ENCODE results near the gene DDX5.
A peak's percentile ranks its signal among the peaks of the same experiment; 100 is the strongest.
"Not testable (repeated sequence)": the region's sequence is repeated elsewhere in the genome, so short reads cannot be mapped to it uniquely, and the experiment has no call there.

Gene DDX5

DNA sequence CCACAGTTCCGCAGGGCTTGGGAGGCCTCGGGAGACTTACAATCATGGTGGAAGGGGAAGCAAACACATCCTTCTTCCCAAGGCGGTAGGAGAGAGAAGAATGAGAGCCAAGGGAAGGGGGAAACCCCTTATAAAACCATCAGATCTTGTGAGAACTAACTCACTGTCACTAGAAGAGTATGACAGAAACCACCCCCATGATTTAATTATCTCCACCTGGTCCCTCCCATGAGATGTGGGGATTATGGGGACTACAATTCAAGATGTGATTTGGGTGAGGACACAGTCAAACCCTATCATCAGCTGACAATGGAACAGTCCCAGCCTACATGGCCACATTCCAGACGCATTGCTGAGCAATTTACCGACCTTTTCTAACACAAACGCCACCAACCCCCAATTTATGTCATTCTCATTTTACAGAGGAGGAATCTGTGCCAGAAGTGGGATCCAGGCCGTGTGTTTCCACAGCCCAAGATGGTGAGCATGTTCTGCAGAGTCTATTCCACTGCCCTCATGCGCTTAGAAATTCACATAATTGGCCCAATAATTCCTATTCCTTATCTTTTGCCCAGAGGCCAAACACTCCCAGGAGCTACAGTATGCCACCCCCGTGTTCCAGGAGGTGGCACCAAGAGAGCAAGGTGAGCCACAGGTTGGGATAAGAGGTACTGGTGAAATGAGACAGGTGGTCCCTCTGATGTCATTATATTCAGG, 39.9 kb downstream of the DDX5 start:
- no peaks in the 10 kb centered on the region for H3K36me3 Mint-ChIP-seq
- no peaks in the 10 kb centered on the region for H3K9me3 Mint-ChIP-seq
- no peak overlapping the region for H3K4me3 Mint-ChIP-seq
- no peak overlapping the region for H3K27ac Mint-ChIP-seq
- CTCF ChIA-PET, result no interaction called here
- DNase-seq, result no peak
- no peaks in the 10 kb centered on the region for H3K4me1 Mint-ChIP-seq
- H3K27me3 Mint-ChIP-seq, result peaks cover 29% of the 10 kb centered on the region

DNA sequence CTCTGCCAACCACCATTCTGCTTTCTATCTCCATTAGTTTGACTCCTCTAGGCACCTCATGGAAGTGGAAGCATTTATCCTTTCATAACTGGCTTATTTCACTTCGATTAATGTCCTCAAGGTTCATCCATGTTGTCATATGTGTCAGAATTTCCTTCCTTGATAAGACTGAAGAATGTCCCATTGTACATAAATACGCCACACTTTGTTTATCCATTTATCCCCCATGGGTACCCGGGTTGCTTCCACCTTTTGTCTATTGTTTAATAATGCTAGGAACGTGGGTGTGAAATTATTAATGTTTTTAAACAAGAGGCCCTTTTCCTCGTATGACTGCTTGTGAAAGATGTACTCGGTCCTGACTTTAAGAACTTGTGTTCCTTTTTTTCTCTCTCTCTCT, 44.3 kb downstream of the DDX5 start:
- no peak overlapping the region for H3K27ac Mint-ChIP-seq
- no peaks in the 10 kb centered on the region for H3K9me3 Mint-ChIP-seq
- H3K36me3 Mint-ChIP-seq, result no peaks in the 10 kb centered on the region
- H3K4me1 Mint-ChIP-seq, result peaks cover 14% of the 10 kb centered on the region
- DNase-seq, result no peak
- CTCF ChIA-PET, result no interaction called here
- no peak overlapping the region for H3K4me3 Mint-ChIP-seq
- H3K27me3 Mint-ChIP-seq, result peaks cover 25% of the 10 kb centered on the region

DNA sequence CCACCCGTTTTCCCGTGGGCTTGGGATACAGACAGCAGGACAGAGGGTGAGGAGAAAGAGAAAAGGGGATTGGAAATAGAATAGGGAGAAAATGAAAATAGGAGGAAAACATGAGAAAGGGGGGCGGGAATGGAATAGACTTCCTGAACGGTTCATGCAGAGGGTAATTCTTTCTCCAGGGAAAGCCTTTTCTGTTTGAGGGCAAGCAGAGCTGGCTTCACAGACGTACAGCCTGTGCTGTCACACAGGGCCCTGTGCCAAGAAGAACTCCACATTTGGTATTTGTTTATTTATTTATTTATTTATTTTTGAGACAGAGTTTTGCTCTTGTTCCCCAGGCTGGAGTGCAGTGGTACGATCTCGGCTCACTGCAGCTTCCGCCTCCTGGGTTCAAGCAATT, 45.1 kb downstream of the DDX5 start:
- H3K36me3 Mint-ChIP-seq, result no peaks in the 10 kb centered on the region
- no peak overlapping the region for H3K27ac Mint-ChIP-seq
- peaks cover 16% of the 10 kb centered on the region for H3K27me3 Mint-ChIP-seq
- peaks cover 22% of the 10 kb centered on the region for H3K4me1 Mint-ChIP-seq
- CTCF ChIA-PET, result interaction anchor here (0.7 kb wide), 1 partner anchor 151 kb away, joined by 4 read pairs; no protein-coding TSS in a partner anchor
- H3K9me3 Mint-ChIP-seq, result peaks cover 1% of the 10 kb centered on the region
- no peak for DNase-seq
- H3K4me3 Mint-ChIP-seq, result no peak overlapping the region

DNA sequence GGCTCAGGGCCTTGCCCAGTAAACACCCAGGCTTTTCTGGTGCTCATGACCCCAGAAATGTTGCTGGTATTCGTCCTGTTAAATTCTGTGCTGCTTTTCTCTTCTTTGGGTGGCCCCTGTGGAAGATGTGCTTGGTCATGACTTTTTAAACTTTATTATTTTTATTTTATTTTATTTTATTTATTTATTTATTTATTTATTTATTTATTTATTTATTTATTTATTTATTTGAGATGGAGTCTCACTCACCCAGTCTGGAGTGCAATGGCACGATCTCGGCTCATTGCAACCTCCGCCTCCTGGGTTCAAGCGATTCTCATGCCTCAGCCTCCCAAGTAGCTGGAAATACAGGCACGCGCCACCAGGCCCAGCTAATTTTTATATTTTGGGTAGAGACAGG, 46.3 kb downstream of the DDX5 start:
- peaks cover 13% of the 10 kb centered on the region for H3K27me3 Mint-ChIP-seq
- H3K27ac Mint-ChIP-seq, CTCF ChIA-PET, H3K36me3 Mint-ChIP-seq, H3K9me3 Mint-ChIP-seq, DNase-seq, H3K4me3 Mint-ChIP-seq: not testable (repeated sequence)
- peaks cover 28% of the 10 kb centered on the region for H3K4me1 Mint-ChIP-seq

DNA sequence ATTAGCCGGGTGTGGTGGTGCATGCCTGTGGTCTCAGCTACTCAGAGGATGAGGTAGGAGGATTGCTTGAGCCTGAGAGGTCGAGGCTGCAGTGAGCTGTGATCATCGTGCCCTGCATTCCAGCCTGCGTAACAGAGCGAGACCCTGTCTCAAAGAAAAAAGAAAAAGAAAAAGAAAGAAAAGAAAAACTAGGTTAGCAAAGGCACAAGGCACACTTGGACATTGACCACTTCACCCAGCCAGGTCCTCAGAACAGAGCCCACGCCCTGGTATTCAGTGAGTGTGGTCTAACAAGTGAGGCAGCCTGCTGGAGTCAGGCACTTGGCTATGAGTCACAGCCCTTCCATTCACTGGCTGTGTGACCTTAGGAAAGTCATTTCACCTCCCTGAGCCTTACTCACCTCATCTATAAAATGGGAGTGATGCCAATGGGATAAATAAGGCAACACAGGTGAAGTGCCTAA, 46.8 kb downstream of the DDX5 start:
- Mint-ChIP-seq H3K9me3 (peaks cover 2% of the 10 kb centered on the region), H3K4me1 (peaks cover 28% of the 10 kb centered on the region), H3K27ac (no peak overlapping the region), H3K27me3 (peaks cover 13% of the 10 kb centered on the region), H3K4me3 (no peak overlapping the region), H3K36me3 (no peaks in the 10 kb centered on the region)
- CTCF ChIA-PET, result no interaction called here
- no peak for DNase-seq

DNA sequence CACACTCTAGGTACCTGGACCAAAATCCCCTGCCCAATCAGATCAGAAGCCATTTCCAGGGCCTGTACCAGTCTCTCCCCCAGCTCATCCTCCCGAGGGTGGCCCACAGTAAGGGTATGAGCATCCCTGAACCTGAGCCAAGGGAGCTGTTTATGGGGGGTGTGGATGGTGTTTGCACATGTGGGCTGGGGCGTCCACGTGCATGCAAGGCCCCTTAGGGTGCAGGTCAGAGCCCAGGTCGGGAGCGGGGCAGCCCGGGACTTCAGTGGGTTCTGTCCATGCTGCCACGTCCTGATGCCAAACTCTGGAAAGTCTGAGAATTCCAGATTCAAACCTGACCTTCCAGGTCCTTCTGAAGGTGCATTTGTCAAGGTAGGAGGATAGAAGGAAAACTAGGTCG, 47.3 kb downstream of the DDX5 start:
- Mint-ChIP-seq H3K36me3 (no peaks in the 10 kb centered on the region), H3K4me1 (peaks cover 28% of the 10 kb centered on the region), H3K9me3 (peaks cover 2% of the 10 kb centered on the region), H3K27me3 (peaks cover 13% of the 10 kb centered on the region), H3K4me3 (no peak overlapping the region), H3K27ac (no peak overlapping the region)
- no peak for DNase-seq
- CTCF ChIA-PET, result no interaction called here

DNA sequence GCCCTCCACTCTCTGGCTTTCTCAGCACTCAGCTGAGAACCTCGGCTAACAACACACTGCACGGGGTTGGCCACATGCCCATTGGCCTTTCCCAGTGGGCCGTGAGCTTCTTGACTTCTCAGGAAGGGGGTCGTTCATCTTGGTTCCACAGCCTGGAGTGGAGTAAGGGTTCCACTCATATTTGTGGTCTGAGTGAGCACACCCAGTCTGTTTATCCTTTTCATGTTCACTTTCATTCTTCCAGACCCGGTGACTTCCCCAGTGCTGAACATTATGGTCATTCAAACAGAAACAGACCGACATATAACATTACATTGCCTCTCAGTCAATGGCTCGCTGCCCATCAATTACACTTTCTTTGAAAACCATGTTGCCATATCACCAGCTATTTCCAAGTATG, 48.9 kb downstream of the DDX5 start:
- Mint-ChIP-seq H3K9me3 (peaks cover 2% of the 10 kb centered on the region), H3K27me3 (peaks cover 6% of the 10 kb centered on the region), H3K4me1 (peaks cover 28% of the 10 kb centered on the region), H3K27ac (peak overlapping the region; percentile 28), H3K36me3 (no peaks in the 10 kb centered on the region), H3K4me3 (no peak overlapping the region)
- no peak for DNase-seq
- CTCF ChIA-PET, result interaction anchor here (1.4 to 2.2 kb wide), 2 partner anchors 34 to 38 kb away, joined by 4 to 17 read pairs; no protein-coding TSS in a partner anchor

DNA sequence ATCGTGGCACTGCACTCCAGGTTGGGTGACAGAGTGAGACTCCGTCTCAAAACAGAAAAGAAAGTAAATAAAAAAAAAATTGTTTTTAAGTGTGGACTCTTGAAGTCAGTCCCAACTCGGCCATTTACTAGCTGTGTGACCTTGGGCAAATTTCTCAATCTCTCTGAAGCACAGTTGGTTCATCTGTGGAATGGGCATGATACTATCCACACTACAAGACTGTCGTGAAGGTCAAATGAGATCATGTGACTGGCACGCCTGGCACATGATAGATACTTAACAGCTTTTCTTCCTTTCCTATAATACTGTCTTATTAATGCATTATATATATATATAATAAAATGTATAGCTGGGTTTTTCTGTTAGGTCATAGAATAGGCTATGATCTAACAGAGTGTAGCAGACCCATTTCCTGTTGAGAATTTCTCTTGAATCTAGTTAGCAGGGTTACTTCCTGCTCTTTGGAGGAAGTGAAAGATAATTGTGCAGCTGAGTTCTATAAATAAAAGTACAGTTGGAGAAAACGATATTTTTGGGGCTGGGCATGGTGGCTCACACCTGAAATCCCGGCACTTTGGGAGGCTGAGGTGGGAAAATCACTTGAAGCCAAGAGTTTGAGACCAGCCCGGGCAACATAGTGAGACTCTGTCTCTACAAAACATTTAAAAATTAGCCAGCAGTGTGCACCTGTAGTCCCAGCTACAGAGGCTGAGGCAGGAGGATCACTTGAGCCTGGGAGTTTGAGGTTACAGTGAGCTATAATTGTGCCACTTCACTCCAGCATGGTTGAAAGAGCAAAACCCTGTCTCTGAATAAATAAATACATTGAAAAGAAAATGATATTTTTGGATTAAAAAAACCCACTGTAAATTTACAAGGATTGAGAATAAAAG, 49.9 kb downstream of the DDX5 start:
- no peak overlapping the region for H3K4me3 Mint-ChIP-seq
- H3K27ac Mint-ChIP-seq, result peak overlapping the region; percentile 90
- DNase-seq, result no peak
- CTCF ChIA-PET, result interaction anchor here (1.4 to 2.2 kb wide), 2 partner anchors 35 to 37 kb away, joined by 4 to 17 read pairs; no protein-coding TSS in a partner anchor
- peaks cover 2% of the 10 kb centered on the region for H3K9me3 Mint-ChIP-seq
- H3K4me1 Mint-ChIP-seq, result peaks cover 28% of the 10 kb centered on the region
- H3K27me3 Mint-ChIP-seq, result peaks cover 4% of the 10 kb centered on the region
- H3K36me3 Mint-ChIP-seq, result no peaks in the 10 kb centered on the region

DNA sequence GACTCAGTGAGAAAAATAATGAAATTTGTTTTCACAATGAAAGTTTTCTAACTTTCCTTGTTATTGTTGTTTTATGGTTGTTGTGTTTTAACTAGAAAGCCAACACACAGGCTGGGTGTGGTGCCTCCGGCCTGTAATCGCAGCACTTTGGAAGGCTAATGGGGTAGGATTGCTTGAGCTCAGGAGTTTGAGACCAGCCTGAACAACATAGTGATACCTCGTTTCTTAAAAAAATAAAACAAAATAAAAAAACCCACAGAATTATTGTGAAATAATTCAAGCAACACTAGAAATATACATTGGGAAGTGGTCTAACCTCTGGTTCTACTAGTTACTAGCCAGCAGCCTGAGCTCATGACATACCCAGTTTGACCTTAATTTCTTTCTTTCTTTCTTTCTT, 56.5 kb downstream of the DDX5 start:
- no peaks in the 10 kb centered on the region for H3K36me3 Mint-ChIP-seq
- no peak overlapping the region for H3K4me3 Mint-ChIP-seq
- CTCF ChIA-PET, result interaction anchor here (0.7 to 1.3 kb wide), 4 partner anchors 29 to 200 kb away, joined by 3 read pairs; no protein-coding TSS in a partner anchor
- H3K4me1 Mint-ChIP-seq, result peaks cover 15% of the 10 kb centered on the region
- no peak overlapping the region for H3K27ac Mint-ChIP-seq
- H3K9me3 Mint-ChIP-seq, result no peaks in the 10 kb centered on the region
- DNase-seq, result no peak
- H3K27me3 Mint-ChIP-seq, result peaks cover 6% of the 10 kb centered on the region

DNA sequence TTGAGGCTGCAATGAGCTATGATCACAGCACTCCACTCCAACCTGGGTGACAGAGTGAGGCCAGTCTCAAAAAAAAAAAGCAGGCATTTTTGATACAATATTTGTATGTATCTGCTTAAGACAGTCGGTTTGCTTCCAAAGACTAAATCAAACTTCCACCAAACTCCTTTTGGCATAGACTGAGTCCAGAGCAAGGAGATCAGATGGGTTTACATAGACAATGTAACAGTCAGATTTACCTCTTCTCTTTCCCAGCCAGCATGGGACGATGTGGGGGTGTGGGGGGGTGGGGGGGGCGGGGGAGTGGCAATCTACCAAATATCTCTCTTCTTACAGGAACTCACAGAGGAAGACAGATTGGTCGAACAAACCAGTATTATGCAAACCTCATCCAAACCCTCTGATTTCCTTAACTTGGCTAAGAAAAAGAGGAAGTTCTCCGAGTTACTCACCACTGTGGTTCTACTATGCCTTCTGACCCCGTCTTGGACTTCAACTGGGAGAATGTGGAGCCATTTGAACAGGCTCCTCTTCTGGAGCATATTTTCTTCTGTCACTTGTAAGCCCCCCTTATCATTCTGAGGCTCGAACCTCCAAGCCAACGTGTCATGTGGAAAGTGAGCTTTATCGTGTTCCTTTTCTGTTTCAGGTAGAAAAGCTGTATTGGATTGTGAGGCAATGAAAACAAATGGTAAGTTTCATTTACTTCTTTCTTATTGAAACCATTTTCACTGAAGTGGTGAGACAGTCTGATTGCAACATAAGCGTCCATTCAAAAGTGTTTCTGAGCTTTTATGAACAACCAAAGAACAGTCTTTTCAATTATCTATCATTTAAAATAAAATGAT, 57.2 kb downstream of the DDX5 start, which contains the start of gene MILR1:
Gene MILR1 (plus strand): TSS at position 451 of the 848 bp plus-strand sequence. CDS start 54 bp downstream, at position 505.
- Mint-ChIP-seq H3K27ac (peak within 1 kb of the TSS; percentile 46), H3K4me1 (peaks cover 15% of the 10 kb centered on the region), H3K4me3 (no peak within 1 kb of the TSS), H3K9me3 (no peaks in the 10 kb centered on the region), H3K36me3 (no peaks in the 10 kb centered on the region), H3K27me3 (peaks cover 6% of the 10 kb centered on the region)
- DNase-seq, result no peak
- CTCF ChIA-PET, result interaction anchor here (0.7 to 1.3 kb wide), 4 partner anchors 29 to 200 kb away, joined by 3 read pairs; no protein-coding TSS in a partner anchor

All from activated naive CD4-positive, alpha-beta T cell treated with anti-CD3 and anti-CD28 coated beads, Interleukin-2, amount 10 ng/mL, durations not matched to agents 7 days and 5 days (primary cell).